Uterine smooth muscle cell (primary cell): ENCODE results near the gene B4GALT4. TPM values are rescaled to one million over a fixed set of nuclear protein-coding genes. Genes with fewer than 3 reads are reported as not detected.

Experiments used
- total RNA-seq: library from RNA; depleted of rRNA; stranded (reverse); fragments of >200 nt; gene quantifications from 2 replicates; pipeline ENCODE4 v1.2.3, GENCODE V29; 2014

The B4GALT4 gene
- total RNA-seq = 36.0 and 42.1 TPM in 2 replicates

GRCh38 chr3:119240591-119241434 is at the start of gene B4GALT4:
Gene B4GALT4 (minus strand): TSS chr3:119240878. CDS start chr3:119230099, 10,779 bp downstream.

DNA sequence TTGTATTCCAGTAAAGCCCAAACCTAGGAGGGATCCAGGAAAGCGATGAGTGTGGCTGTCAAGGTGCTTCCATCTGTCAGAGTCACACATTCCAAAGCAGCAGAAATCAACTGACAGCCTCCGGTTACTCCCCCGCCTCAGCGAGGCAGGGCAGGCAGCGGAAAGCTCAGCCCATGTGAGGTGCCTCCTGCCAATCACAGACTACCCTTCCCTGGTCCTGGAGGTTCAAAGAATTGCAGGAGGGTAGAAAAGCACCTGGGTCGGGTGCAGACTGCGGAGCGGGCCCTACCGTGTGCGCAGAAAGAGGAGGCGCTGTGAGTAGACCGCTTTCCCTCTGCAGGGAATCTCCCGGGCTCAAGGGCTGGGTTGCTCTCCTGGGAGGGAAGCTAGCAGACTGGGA is 67.4 kb downstream of the B4GALT4 start, which contains the start of gene UPK1B:
Gene UPK1B, plus strand, starts transcription at position 274 of the 400 bp plus-strand sequence. CDS start 13,144 bp downstream, outside the sequence.

Other genes starting within 250 kb of the B4GALT4 start
- gene IGSF11, start 206.0 kb downstream of the B4GALT4 start, total RNA-seq = 0.37 TPM in 1 of 2 replicates, not detected in the other
- gene TEX55, start 94.7 kb downstream of the B4GALT4 start, total RNA-seq = not detected in 2 replicates
- not detected in 2 replicates for gene UPK1B, start 67.3 kb downstream of the B4GALT4 start, total RNA-seq
- 5.1 and 5.8 TPM in 2 replicates for gene ARHGAP31, start 53.5 kb upstream of the B4GALT4 start, total RNA-seq
- gene TMEM39A, start 222.7 kb upstream of the B4GALT4 start, total RNA-seq = 78.2 and 99.8 TPM in 2 replicates
- gene POGLUT1, start 228.1 kb upstream of the B4GALT4 start, total RNA-seq = 19.4 and 23.2 TPM in 2 replicates